ENCODE data around the gene CYP39A1. TPM values are rescaled to one million over a fixed set of nuclear protein-coding genes. Genes with fewer than 3 reads are reported as not detected.

Gene CYP39A1
- total and polyA plus RNA-seq, 10 of the 15 experiments (the other 5 are each of a cell fraction or from before 2014, with no cell fraction given) = not detected

DNA sequence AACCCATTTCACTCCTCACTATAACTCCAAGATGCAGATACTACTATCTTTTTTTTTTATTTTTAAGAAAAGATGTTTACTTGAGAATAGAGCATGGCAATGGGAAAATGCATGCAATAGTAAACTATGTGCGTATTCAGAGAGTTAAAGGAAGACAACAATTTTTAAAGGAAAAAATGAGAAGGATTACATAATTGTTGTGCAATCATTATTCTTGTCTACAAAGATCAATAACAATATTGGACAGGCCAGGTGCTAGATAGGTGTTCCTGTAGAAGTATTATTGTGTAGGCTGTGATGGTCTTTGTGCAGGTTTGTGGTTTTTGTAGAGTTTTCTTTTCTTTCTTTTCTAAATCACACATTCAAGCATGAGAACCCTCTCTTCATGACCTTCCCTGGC is 20.6 kb downstream of the CYP39A1 start:
- ATAC-seq = no peak
- Histone ChIP-seq H3K36me3 (ENCODE audit: control insufficient read depth in 2 of 2, insufficient read depth in 2 of 2, low read length in 1 of 2) (no peaks in the 10 kb centered on the region), H3K4me2 (ENCODE audit: control insufficient read depth, insufficient read depth) (no peak overlapping the region), H3K4me3 (no peak overlapping the region), H4K20me1 (ENCODE audit: control insufficient read depth, insufficient read depth) (no peaks in the 10 kb centered on the region), H3K9ac (ENCODE audit: control insufficient read depth, insufficient read depth, low read length) (no peak overlapping the region), H2AFZ (ENCODE audit: control insufficient read depth, low read depth, low read length) (no peak overlapping the region), H3K27me3 (replicated peaks in 1 of 2; ENCODE audit: control insufficient read depth in 2 of 2, insufficient read depth in 2 of 2, low read length in 1 of 2) (peaks cover 0 to 2% of the 10 kb centered on the region in 2 experiments; a peak in 2 of 4 replicates), H3K79me2 (ENCODE audit: control insufficient read depth, insufficient read depth, low read length) (no peaks in the 10 kb centered on the region), H3K4me1 (ENCODE audit: control insufficient read depth, insufficient read depth, low read length) (no peaks in the 10 kb centered on the region), H3K9me3 (replicated peaks; ENCODE audit: control insufficient read depth, insufficient read depth, low read length) (no peaks in the 10 kb centered on the region), H3K27ac (ENCODE audit: control insufficient read depth, insufficient read depth) (no peak overlapping the region)
- RAD21 ChIA-PET (ENCODE audit: unreplicated experiment) = no interaction called here
- in situ Hi-C loops (cut with MboI) (loop anchor here (5.0 to 25.0 kb wide), 3 partner anchors 205 to 545 kb away; no protein-coding TSS in a partner anchor), intact Hi-C loops (cut with micrococcal nuclease; ENCODE audit: unreplicated experiment) (no loop called here)
- SMC1A ChIA-PET (ENCODE audit: uncharacterized antibody, unreplicated experiment) = interaction anchor here (0.7 to 1.3 kb wide), 2 partner anchors 214 to 411 kb away, joined by 3 read pairs; no protein-coding TSS in a partner anchor
- 25% methylated on average over 1 of the region's 1 CpG for WGBS (ENCODE audit: insufficient coverage, insufficient replicate concordance, low lambda C conversion rate, missing lambda C conversion rate)
- CTCF ChIA-PET = interaction anchor here (0.6 kb wide), 1 partner anchor 265 kb away, joined by 3 read pairs; no protein-coding TSS in a partner anchor
- BruUV-seq (replicated peaks) = no TSS peak
- no peak for FAIRE-seq
- TF ChIP-seq ZNF217 (IDR thresholded peaks at IDR 0.05) (no peak), ZNF207 (IDR thresholded peaks at IDR 0.05; ENCODE audit: borderline replicate concordance) (no peak), PAX8 (IDR thresholded peaks at IDR 0.05) (no peak), CREB1 (IDR thresholded peaks at IDR 0.05; ENCODE audit: low read depth) (no peak), YY1 (IDR thresholded peaks at IDR 0.05; ENCODE audit: low read depth, low read length) (no peak), BHLHE40 (IDR thresholded peaks at IDR 0.05; ENCODE audit: borderline replicate concordance in 1 of 2, low read depth in 2 of 2, low read length in 1 of 2) (no peak), KLF5 (IDR thresholded peaks at IDR 0.05; ENCODE audit: partially characterized antibody) (no peak), SREBF1 (IDR thresholded peaks at IDR 0.05; ENCODE audit: low read length) (no peak), RCOR1 (conservative IDR thresholded peaks at IDR 0.05; ENCODE audit: low read depth, low read length) (no peak)
- TF ChIP-seq, protein P1, sequence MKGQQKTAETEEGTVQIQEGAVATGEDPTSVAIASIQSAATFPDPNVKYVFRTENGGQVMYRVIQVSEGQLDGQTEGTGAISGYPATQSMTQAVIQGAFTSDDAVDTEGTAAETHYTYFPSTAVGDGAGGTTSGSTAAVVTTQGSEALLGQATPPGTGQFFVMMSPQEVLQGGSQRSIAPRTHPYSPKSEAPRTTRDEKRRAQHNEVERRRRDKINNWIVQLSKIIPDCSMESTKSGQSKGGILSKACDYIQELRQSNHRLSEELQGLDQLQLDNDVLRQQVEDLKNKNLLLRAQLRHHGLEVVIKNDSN (IDR thresholded peaks at IDR 0.05; ENCODE audit: borderline replicate concordance, extremely low read length, insufficient read depth, low read depth, low read length) = no peak
- TF ChIP-seq, protein P2, sequence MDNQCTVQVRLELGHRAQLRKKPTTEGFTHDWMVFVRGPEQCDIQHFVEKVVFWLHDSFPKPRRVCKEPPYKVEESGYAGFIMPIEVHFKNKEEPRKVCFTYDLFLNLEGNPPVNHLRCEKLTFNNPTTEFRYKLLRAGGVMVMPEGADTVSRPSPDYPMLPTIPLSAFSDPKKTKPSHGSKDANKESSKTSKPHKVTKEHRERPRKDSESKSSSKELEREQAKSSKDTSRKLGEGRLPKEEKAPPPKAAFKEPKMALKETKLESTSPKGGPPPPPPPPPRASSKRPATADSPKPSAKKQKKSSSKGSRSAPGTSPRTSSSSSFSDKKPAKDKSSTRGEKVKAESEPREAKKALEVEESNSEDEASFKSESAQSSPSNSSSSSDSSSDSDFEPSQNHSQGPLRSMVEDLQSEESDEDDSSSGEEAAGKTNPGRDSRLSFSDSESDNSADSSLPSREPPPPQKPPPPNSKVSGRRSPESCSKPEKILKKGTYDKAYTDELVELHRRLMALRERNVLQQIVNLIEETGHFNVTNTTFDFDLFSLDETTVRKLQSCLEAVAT (IDR thresholded peaks at IDR 0.05) = no peak
- TF ChIP-seq, protein P3, sequence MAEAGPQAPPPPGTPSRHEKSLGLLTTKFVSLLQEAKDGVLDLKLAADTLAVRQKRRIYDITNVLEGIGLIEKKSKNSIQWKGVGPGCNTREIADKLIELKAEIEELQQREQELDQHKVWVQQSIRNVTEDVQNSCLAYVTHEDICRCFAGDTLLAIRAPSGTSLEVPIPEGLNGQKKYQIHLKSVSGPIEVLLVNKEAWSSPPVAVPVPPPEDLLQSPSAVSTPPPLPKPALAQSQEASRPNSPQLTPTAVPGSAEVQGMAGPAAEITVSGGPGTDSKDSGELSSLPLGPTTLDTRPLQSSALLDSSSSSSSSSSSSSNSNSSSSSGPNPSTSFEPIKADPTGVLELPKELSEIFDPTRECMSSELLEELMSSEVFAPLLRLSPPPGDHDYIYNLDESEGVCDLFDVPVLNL (IDR thresholded peaks at IDR 0.05; ENCODE audit: low read depth, low read length) = no peak
- TF ChIP-seq, protein P4, sequence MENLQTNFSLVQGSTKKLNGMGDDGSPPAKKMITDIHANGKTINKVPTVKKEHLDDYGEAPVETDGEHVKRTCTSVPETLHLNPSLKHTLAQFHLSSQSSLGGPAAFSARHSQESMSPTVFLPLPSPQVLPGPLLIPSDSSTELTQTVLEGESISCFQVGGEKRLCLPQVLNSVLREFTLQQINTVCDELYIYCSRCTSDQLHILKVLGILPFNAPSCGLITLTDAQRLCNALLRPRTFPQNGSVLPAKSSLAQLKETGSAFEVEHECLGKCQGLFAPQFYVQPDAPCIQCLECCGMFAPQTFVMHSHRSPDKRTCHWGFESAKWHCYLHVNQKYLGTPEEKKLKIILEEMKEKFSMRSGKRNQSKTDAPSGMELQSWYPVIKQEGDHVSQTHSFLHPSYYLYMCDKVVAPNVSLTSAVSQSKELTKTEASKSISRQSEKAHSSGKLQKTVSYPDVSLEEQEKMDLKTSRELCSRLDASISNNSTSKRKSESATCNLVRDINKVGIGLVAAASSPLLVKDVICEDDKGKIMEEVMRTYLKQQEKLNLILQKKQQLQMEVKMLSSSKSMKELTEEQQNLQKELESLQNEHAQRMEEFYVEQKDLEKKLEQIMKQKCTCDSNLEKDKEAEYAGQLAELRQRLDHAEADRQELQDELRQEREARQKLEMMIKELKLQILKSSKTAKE (IDR thresholded peaks at IDR 0.05; ENCODE audit: low read depth, poor library complexity, severe bottlenecking) = no peak
- DNase-seq (ENCODE audit: low read depth, low spot score) = no peak
- POLR2A ChIA-PET = no interaction called here

All from GM12878 (cell line).